Nephron progenitor cell (in vitro differentiated cells): ENCODE data around the gene CEP131.
"Not testable (repeated sequence)": the region's sequence is repeated elsewhere in the genome, so short reads cannot be mapped to it uniquely, and the experiment has no call there.

ENCODE experiments used
- DNase-seq: peaks from one replicate; pipeline ENCODE4 v3.0.0; 2021
- H3K27ac Mint-ChIP-seq: 2 replicates; pipeline ENCODE4 v1.8.0; 2021; ENCODE audit warnings: mild to moderate bottlenecking, moderate library complexity, mixed read lengths
- H3K27me3 Mint-ChIP-seq: 2 replicates; pipeline ENCODE4 v1.8.0; 2021; ENCODE audit warnings: mild to moderate bottlenecking, low read depth, mixed read lengths; ENCODE audit not compliant: poor library complexity
- H3K36me3 Mint-ChIP-seq: 2 replicates; pipeline ENCODE4 v1.8.0; 2021; ENCODE audit warnings: low read depth, mixed read lengths
- H3K4me1 Mint-ChIP-seq: 2 replicates; pipeline ENCODE4 v1.8.0; 2021; ENCODE audit warnings: mixed read lengths
- H3K4me3 Mint-ChIP-seq: 2 replicates; pipeline ENCODE4 v1.8.0; 2021; ENCODE audit warnings: mild to moderate bottlenecking, moderate library complexity, mixed read lengths
- H3K9me3 Mint-ChIP-seq: 2 replicates; pipeline ENCODE4 v1.8.0; 2021; ENCODE audit warnings: mild to moderate bottlenecking, moderate library complexity, mixed read lengths
- CTCF ChIP-seq: fragments of 200-600 bp; sonication (generic); IDR thresholded peaks from 2 replicates; pipeline ENCODE4 v1.5.0; 2021; ENCODE audit warnings: antibody characterized with exemption

The CEP131 gene

GRCh38 chr17:81159611-81160265 lies 63.0 kb downstream of the CEP131 start:
- H3K9me3 Mint-ChIP-seq, result no peaks in the 10 kb centered on the region
- peaks cover 7% of the 10 kb centered on the region for H3K27me3 Mint-ChIP-seq
- no peak for DNase-seq
- peaks cover 12% of the 10 kb centered on the region for H3K4me1 Mint-ChIP-seq
- TF ChIP-seq CTCF, result no peak
- no peak overlapping the region for H3K4me3 Mint-ChIP-seq
- H3K27ac Mint-ChIP-seq, result no peak overlapping the region
- H3K36me3 Mint-ChIP-seq, result no peaks in the 10 kb centered on the region

DNA sequence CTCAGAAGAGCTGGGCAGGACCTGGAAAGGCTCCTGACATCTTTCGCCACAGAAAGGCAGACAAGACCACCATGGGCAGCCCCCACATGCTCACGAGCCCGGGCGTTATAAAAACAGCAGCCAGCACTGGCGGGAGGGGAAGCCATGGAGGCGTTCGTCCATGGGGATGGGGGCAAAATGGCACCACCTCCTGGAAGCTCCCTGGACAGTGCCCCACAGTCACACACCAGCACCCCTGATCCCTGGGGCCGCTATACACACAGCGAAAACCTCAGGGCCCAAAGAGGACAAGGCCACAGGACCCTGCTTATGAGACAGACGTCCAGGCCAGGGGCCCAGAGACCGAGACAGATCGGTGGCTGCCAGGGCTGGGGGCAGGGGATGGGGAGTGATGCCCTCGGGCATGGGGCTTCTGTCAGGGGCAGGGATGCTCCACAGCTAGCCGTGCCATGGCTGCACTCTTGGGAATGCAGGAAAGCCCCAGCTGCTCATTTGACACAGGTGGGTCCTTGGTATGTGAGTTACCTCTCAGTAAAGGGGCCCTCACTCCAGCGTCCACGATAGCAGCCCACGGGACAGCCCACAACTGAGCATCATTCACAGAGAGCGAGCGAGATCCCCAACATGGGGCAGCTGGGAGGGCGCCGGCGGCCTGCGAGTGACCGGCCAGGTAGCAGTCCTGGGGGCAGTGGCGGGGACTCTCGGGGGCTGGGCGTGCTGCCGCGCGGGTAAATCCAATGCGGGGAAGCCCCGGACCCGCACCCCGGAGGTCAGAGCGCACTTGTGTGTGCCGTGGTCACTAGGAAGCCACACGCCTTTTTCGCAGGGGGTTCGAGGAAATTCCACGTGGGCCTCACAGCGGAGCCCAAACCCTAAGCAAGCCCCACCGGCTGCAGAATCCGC lies 63.8 kb downstream of the CEP131 start:
- no peak for TF ChIP-seq CTCF
- Mint-ChIP-seq H3K27me3 (peaks cover 7% of the 10 kb centered on the region), H3K27ac (no peak overlapping the region), H3K36me3 (no peaks in the 10 kb centered on the region), H3K4me3 (no peak overlapping the region), H3K4me1 (peaks cover 4% of the 10 kb centered on the region), H3K9me3 (no peaks in the 10 kb centered on the region)
- DNase-seq, result no peak

DNA sequence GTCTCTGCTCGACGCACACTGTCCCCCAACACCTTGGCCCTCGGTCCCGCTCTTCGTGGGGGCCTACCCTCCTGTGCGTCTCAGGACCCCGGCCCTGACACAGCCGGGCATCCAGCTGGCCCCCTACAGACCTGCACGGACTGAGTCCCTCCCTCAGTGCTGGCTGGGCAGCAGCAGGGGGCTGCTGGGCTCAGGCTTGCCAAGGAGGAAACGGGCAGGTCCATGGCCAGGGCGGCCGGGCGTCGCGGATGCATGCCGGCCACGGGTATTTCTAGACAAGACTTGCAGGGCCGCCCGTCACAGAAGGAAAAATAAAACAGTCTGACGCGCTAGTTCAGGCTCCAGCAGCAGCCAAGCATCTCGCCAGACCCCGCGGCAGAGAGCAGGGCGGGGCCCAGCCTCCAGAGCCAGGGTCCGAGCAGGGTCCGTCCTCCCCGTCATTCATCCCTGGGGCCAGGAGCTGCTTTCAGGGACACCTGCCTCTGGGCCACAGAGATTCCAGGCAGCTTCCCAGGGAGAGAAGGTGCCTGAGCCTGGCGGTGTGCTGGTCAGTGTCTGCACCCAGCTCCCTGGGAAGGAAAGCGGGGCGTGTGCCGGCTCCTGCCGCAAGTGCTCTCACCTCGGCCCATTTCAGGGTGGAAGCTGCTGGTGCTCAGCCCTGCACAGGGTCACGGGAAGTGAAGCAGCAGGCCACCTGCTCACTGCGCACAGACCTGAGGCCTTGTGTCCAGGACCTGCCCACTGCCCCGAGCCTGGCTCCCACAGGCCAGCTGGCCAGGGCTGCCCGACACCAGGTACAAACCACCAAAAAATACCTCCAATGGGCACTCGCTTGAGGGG lies 64.7 kb downstream of the CEP131 start:
- Mint-ChIP-seq H3K4me1 (peaks cover 4% of the 10 kb centered on the region), H3K27ac (no peak overlapping the region), H3K4me3 (no peak overlapping the region), H3K36me3 (no peaks in the 10 kb centered on the region), H3K27me3 (peaks cover 11% of the 10 kb centered on the region), H3K9me3 (no peaks in the 10 kb centered on the region)
- TF ChIP-seq CTCF, result no peak
- DNase-seq, result no peak

DNA sequence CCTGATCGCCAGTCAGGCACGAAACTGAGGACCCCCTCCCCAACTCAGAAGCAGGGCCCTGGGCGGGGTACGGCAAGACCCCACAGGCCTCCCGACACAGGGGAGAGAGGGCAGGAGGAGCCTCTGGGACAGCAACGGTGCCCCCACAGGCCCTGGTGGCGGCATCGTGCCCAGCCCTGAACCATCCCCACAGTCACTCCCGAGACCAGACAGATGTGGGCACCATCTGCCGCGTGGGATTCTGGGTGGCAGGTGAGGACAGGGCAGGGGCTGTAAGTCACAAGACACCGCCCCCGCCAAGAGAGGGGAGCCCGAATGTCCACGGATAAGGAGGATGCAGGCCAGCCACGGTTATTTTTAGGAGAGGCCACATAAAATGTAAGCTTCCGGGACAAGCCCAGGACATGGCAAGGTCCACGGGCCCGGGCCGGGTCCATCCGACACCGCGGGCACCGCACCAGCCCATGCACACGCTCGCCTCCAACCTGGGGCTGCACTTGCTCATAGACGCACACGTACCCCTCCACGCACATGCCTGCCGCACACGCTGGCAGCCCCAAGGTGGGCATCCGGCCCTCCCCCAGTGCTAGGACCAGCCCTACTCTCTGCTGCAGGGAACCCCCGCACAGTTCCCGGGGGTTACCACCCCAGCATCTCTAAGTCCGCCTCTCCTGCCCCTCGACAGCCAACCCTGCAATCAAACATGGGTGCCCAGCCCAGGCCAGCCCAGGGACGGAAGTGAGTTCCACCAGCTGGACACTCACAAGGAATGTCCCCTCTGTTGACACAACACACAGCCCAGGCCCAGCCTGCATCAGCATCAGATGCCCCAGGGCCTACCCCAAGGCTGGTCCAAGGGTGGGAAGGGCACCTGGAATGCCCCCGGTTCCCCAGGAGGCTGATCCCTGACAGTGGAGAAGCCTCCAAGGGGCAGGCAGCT lies 65.6 kb downstream of the CEP131 start:
- no peak for TF ChIP-seq CTCF
- Mint-ChIP-seq H3K36me3 (no peaks in the 10 kb centered on the region), H3K4me1 (peaks cover 4% of the 10 kb centered on the region), H3K27ac (peak overlapping the region; percentile 74), H3K4me3 (no peak overlapping the region), H3K9me3 (no peaks in the 10 kb centered on the region), H3K27me3 (peaks cover 14% of the 10 kb centered on the region)
- DNase-seq, result no peak

GRCh38 chr17:81154961-81155360 lies 67.8 kb downstream of the CEP131 start:
- no peak for DNase-seq
- H3K27me3 Mint-ChIP-seq, result peaks cover 23% of the 10 kb centered on the region
- no peaks in the 10 kb centered on the region for H3K36me3 Mint-ChIP-seq
- no peaks in the 10 kb centered on the region for H3K9me3 Mint-ChIP-seq
- TF ChIP-seq CTCF, result no peak
- peaks cover 4% of the 10 kb centered on the region for H3K4me1 Mint-ChIP-seq
- H3K27ac Mint-ChIP-seq, result no peak overlapping the region
- no peak overlapping the region for H3K4me3 Mint-ChIP-seq

DNA sequence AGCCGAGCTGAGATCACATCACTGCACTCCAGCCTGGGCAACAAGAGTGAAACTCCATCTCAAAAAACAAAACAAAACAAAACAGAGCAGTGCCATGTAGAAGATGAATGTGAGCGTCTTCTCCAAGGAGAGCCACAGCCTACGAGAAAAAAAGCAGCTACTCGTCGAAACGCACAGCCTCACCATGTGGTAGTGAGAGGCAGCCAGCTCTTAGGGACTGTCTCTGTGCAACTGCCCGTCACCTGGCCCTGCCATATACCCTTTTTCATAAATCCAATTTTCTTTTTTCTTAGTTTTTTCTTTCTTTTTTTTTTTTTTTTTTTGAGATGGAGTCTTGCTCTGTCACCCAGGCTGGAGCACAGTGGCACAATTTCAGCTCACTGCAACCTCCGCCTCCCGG lies 68.7 kb downstream of the CEP131 start:
- H3K9me3 Mint-ChIP-seq, H3K36me3 Mint-ChIP-seq, H3K27ac Mint-ChIP-seq, DNase-seq, H3K4me3 Mint-ChIP-seq, H3K4me1 Mint-ChIP-seq: not testable (repeated sequence)
- peaks cover 23% of the 10 kb centered on the region for H3K27me3 Mint-ChIP-seq
